Skin epidermis (tissue), 12 donors: ENCODE results near the gene NUP210L.
"Not testable (repeated sequence)": the region's sequence is repeated elsewhere in the genome, so short reads cannot be mapped to it uniquely, and the experiment has no call there.

Experiments
- H3K27ac ChIP-seq, 21 experiments: fragments of 200-600 bp; sonication (generic) in 11 of 21; one replicate each; pipeline ENCODE4 v1.5.0; 2020; ENCODE audit warnings: mild to moderate bottlenecking in 3 of 21, inconsistent platforms in 2 of 21, moderate library complexity in 2 of 21
- H3K4me3 ChIP-seq, 7 experiments: fragments of 200-600 bp; sonication (generic) in 2 of 7; one replicate each; pipeline ENCODE4 v1.5.0; 2020; ENCODE audit warnings: inconsistent platforms in 2 of 7, mild to moderate bottlenecking in 2 of 7, moderate library complexity in 1 of 7

Gene NUP210L

GRCh38 chr1:154117642-154118041 is 37.2 kb downstream of the NUP210L start:
- no peak overlapping the region for H3K4me3 ChIP-seq
- no peak overlapping the region for H3K27ac ChIP-seq

GRCh38 chr1:154115180-154115579 is 39.7 kb downstream of the NUP210L start:
- H3K4me3 ChIP-seq: no peak overlapping the region
- H3K27ac ChIP-seq: no peak overlapping the region

DNA sequence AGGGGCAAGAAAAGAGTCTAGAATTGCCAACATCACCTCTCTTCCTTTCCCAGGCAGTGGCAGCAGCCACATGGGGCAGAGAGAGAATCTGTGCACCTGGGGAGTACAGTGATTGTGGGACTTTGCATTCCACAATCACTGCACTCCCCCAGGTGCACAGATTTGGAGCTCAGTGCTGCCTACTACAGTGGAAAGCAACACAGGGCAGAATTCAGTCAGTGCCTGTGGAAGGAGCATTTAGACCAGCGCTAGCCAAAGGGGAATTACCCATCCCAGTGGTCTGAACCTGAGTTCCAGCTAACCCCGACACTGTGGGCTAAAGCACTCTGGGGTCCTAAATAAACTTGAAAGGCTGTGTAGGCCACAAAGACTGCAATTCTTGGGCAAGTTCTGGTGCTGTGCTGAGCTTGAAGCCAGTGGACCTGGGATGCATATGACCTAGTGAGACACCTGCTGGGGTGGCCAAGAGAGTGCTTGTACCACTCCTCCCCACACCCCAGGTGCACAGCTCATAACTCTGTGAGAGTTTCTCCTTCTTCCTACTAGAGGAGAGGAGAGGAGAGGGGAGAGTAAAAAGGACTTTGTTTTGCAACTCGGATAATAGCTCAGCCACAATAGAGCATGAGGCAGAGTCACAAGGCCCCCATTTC is 50.3 kb downstream of the NUP210L start:
- no peak overlapping the region for H3K27ac ChIP-seq
- no peak overlapping the region for H3K4me3 ChIP-seq

DNA sequence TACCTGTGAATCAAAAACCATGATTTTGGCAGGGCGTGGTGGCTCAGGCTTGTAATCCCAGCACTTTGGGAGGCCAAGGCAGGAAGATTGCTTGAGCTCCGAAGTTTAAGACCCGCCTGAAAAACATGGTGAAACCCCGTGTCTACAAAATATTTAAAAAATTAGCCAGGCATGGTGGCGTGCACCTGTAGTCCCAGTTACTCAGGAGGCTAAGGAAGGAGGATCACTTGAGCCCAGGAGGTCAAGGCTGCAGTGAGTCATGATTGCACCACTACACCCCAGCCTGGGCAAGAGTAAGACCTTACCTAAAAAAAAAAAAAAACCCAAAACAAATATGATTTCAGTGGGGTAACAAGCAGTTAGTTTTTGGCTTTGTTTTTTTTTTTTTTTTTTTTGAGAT is 54.7 kb downstream of the NUP210L start:
- H3K4me3 ChIP-seq, H3K27ac ChIP-seq: not testable (repeated sequence)

DNA sequence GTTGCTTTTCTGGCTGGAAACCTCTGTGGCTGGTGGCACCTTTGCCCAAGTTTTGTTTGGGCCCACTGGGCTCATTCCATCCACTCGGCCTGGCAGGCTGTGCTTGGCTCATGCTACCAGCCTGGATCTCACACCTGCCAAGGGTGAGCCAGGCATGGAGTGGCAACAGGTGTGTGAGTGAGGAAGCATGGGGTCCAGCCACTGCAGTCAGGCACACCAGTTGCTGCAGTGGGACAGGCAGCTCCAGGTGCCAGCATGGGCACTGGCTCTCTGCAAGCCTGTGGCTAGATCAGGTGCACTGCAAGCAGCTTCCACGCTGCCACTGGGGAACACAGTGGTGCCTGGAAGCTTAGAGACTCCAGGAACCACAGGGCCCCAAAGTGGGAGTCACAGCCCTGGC is 57.0 kb downstream of the NUP210L start:
- Histone ChIP-seq H3K4me3 (no peak overlapping the region), H3K27ac (no peak overlapping the region)

GRCh38 chr1:154095456-154096060 is 59.3 kb downstream of the NUP210L start:
- Histone ChIP-seq H3K27ac (no peak overlapping the region), H3K4me3 (no peak overlapping the region)

GRCh38 chr1:154094411-154094810 is 60.5 kb downstream of the NUP210L start:
- no peak overlapping the region for H3K27ac ChIP-seq
- H3K4me3 ChIP-seq: no peak overlapping the region

DNA sequence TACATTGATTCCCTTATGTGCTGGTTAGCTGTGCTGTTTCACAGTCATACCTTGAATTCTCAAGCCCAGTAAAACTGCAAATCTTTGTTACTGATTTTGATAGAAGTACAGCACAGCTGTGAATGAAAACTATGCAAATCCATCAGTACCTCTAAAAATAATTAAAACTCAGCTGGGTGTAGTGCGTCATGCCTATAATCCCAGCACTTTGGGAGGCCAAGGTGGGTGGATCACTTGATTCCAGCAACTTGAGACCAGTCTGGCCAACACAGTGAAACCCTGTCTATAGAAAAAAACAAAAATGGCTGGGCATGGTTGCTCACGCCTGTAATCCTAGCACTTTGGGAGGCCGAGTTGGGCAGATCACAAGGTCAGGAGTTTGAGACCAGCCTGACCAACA is 61.2 kb downstream of the NUP210L start:
- Histone ChIP-seq H3K4me3 (no peak overlapping the region), H3K27ac (no peak overlapping the region)

DNA sequence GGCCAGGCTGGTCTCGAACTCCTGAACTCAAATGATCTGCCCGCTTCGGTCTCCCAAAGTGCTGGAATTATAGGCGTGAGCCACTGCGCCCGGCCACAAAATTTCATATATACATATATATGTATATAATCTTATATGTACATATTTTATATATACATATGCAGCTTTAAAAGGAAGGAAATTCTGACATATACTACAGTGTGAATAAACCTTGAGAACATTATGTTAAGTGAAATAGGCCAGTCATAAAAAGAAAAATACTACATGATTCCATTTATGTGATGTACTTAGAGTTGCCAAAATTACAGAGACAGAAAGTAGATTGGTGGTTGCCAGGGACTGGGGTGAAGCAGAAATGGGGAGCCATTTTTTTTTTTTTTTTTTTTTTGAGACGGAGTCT is 63.2 kb downstream of the NUP210L start:
- no peak overlapping the region for H3K4me3 ChIP-seq
- H3K27ac ChIP-seq: no peak overlapping the region

DNA sequence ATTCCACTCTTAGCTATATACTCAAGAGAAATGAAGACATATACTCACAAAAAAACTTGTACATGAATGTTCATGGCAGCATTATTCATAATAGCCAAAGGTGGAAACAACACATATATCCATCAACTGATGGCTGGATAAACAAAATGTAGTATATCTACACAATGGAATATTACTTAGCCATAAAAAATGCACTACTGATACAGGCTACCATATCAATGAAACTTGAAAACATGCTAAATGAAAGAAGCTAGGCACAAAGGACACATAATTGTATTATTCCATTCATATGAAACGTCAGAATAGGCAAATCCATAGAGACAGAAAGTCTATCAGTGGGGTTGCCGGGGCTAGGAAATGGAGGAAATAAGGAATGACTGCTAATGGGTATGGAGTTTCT is 67.3 kb downstream of the NUP210L start:
- no peak overlapping the region for H3K4me3 ChIP-seq
- H3K27ac ChIP-seq: no peak overlapping the region

DNA sequence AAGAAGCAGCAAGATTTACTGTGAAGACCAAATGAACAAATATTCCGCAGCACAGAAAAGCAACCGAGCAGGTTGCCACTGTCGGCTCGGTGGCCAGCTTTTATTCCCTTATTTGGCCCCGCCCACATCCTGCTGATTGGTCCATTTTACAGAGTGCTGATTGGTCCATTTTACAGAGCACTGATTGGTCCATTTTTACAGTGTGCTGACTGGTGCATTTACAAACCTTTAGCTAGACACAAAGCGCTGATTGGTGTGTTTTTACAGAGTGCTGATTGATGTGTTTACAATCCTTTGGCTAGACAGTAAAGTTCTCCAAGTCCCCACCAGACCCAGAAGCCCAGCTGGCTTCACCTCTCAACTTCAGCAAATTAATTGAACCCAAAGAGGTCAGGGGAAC is 71.8 kb downstream of the NUP210L start:
- not testable (repeated sequence) for H3K27ac ChIP-seq, H3K4me3 ChIP-seq

DNA sequence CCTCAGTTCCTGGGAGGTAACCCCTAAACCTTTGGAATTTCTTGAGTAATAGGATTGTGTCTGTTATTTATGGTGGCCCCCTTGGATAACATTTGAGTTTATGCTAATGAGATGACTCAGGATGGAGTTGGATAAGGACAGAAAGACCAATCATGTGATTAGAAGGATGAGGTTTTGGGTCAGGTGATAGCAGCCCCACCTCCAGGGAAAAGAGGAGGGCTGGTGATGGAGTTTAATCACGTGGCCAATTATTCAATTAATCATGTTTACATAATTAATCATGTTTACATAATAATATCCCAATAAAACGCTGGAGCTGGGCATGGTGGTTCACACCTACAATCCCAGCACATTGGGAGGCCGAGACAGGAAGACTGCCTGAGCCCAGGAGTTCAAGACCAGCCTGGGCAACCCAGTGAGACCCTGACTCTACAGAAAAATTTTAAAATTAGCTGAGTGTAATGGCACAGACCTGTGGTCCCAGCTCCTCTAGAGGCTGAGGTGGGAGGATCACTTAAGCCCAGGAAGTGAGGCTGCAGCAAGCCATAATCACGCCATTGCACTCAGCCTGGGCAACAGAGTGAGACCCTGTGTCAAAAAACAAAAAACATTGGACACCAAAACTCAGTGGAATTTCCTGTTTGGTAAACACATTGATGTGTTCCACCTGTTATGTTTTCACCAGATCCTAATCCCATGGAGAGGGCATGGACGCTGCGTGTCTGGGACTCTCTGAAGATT is 73.3 kb downstream of the NUP210L start:
- Histone ChIP-seq H3K27ac (no peak overlapping the region), H3K4me3 (no peak overlapping the region)

- no peak overlapping the region for H3K27ac ChIP-seq
- no peak overlapping the region for H3K4me3 ChIP-seq
Measured at GRCh38 chr1:154076413-154076812, 78.5 kb downstream of the NUP210L start.

DNA sequence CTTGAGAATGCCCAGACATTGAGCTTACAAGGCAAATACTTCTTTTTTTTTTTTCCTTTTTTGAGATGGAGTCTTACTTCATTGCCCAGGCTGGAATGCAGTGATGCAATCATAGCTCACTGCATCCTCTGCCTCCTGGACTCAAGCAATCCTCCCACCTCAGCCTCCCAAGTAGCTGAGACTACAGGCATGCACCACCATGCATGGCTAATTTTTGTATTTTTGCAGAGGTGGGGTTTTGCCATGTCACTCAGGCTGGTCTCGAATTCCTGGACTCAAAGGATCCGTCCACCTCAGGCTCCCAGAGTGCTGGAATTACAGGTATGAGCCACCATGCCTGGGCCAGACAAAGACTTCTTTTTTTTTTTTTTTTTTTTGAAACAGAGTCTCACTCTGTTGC is 79.1 kb downstream of the NUP210L start:
- H3K27ac ChIP-seq: no peak overlapping the region

DNA sequence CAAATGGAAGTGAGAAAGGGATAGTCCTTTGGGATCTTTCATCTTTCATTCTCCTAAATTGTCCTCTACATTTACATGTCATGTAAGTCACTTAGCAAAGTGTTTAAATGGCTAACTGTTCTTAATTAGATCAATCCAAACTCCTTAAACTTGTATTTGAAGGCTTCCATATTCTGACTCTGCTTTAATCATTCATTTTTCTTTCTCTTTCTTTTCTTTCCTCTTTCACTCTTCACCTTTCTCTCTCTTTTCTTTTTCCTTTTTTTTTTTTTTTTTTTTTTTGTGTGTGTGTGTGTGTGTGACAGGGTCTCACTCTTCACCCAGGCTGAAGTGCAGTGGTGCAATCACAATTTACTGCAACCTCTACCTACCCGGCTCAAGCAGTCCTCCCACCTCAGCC is 92.6 kb downstream of the NUP210L start:
- Histone ChIP-seq H3K4me3 (no peak overlapping the region), H3K27ac (no peak overlapping the region)

More for the DNA sequence above, 79.1 kb downstream of the NUP210L start:
- H3K4me3 ChIP-seq: no peak overlapping the region

- not testable (repeated sequence) for H3K27ac ChIP-seq, H3K4me3 ChIP-seq
Measured at GRCh38 chr1:154047436-154047835, 107.4 kb downstream of the NUP210L start.

DNA sequence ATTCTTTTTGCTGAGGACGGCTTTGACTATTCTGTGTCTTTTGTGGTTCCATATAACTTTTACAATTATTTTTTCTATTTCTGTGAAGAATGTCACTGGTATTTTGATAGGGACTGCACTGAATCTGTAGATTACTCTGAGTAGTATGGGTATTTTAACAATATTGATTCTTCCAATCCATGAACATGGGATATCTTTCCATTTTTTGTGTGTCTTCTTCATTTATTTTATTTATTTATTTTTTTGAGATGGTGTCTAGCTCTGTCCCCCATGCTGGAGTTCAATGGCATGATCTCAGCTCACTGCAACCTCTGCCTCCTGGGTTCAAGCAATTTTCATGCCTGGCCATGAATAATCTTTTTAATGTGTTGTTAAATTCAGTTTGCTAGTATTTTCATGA is 121.2 kb downstream of the NUP210L start:
- H3K27ac ChIP-seq: not testable (repeated sequence)

DNA sequence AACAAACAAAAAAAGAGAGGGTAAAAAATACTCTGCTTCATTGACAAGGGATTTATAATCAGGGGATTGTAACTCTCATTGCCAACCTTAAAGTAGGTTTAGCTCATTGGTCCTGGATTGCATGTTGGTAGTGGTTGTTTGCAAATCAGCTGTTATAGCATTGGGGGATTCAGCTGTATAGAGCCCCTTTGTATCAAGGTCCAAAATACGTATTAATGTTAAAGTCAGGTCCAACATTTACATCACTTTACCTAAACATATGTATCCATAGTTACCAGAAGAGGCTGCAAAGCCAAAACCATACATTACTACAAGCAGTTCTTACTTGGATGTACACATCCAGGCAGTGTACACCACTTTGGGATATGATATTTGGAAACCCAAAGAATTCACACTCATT is 134.9 kb downstream of the NUP210L start:
- H3K27ac ChIP-seq: no peak overlapping the region
- H3K4me3 ChIP-seq: no peak overlapping the region

More for the DNA sequence above, 121.2 kb downstream of the NUP210L start:
- not testable (repeated sequence) for H3K4me3 ChIP-seq

DNA sequence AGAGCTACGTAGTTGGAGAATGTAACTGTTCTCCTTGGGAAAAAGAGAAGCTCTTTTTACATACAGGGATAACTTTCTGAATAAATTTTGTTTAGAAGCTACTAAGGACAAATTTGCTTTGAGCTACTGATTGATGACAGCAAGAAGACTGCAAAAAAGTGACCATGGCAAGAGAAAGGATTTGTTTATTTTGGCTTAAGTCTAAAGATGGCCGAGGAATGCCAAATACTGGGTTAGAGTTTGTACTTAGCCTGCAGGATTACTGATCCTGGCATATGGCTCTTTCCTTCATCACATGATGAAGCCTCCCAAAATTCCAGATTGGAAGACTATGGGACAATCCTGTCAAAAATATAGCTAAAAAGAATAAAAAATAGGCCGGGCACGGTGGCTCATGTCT is 135.6 kb downstream of the NUP210L start:
- H3K4me3 ChIP-seq: no peak overlapping the region
- H3K27ac ChIP-seq: no peak overlapping the region

DNA sequence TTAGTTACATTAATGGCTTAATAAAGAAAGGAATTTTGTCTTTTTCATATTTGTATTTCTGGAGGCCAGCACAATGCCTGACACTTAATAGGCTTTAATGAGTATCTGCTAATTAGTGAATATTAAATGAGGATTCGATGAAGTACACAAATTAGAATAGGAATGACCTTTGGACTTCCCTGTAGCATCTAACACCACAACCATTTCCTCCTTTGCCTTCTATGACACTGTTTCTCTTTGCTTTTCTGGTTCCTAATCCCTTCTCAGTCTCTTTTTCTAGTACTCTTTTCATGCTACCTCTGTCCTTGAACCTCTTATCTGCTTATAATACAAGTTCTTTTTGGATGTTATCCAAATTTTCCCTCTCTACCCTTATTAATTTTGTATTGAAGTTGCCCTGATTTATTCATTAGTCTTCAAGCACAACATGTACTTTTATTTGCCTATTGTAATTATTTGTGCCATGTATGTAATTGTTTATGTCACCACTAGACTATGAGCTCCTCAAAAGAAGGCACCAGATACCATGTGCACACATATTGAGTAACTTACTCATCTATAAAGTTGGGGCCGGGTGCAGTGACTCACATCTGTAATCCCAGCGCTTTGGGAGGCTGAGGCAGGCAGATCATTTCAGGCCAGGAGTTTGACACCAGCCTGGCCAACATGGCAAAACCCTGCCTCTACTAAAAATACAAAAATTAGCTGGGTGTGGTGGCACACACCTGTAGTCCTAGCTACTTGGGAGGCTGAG is 140.5 kb downstream of the NUP210L start:
- no peak overlapping the region for H3K4me3 ChIP-seq

DNA sequence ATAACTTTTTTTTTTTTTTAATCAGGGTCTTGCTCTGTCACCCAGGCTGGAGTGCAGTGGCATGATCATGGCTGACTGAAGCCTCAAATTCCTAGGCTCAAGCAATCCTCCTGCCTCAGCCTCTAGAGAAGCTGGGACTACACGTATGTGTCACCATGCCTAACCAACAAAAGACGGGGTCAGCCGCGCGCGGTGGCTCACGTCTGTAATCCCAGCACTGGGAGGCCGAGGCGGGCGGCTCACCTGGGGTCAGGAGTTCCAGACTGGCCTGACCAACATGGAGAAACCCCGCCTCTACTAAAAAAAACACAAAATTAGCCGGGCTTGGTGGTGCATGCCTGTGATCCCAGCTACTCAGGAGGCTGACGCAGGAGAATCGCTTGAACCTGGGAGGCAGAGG is 142.3 kb downstream of the NUP210L start:
- not testable (repeated sequence) for H3K4me3 ChIP-seq, H3K27ac ChIP-seq

More for the DNA sequence above, 140.5 kb downstream of the NUP210L start:
- H3K27ac ChIP-seq: no peak overlapping the region
